HT-29 (cell line): ENCODE measurements around the gene CNTROB. TPM values are rescaled to one million over a fixed set of nuclear protein-coding genes. Genes with fewer than 3 reads are reported as not detected.

Experiments used
- DNase-seq: peaks from one replicate; pipeline ENCODE4 v3.0.0-alpha.2; 2015; ENCODE audit warnings: low spot score
- total RNA-seq: library from RNA; depleted of rRNA; stranded (reverse); fragments of >200 nt; shearing (Covaris generic); gene quantifications from 2 replicates; pipeline ENCODE4 v1.2.3, GENCODE V29; 2014; rRNA removed

The CNTROB gene, protein sequence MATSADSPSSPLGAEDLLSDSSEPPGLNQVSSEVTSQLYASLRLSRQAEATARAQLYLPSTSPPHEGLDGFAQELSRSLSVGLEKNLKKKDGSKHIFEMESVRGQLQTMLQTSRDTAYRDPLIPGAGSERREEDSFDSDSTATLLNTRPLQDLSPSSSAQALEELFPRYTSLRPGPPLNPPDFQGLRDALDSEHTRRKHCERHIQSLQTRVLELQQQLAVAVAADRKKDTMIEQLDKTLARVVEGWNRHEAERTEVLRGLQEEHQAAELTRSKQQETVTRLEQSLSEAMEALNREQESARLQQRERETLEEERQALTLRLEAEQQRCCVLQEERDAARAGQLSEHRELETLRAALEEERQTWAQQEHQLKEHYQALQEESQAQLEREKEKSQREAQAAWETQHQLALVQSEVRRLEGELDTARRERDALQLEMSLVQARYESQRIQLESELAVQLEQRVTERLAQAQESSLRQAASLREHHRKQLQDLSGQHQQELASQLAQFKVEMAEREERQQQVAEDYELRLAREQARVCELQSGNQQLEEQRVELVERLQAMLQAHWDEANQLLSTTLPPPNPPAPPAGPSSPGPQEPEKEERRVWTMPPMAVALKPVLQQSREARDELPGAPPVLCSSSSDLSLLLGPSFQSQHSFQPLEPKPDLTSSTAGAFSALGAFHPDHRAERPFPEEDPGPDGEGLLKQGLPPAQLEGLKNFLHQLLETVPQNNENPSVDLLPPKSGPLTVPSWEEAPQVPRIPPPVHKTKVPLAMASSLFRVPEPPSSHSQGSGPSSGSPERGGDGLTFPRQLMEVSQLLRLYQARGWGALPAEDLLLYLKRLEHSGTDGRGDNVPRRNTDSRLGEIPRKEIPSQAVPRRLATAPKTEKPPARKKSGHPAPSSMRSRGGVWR
- total RNA-seq = 17.3 and 24.4 TPM in 2 replicates

DNA sequence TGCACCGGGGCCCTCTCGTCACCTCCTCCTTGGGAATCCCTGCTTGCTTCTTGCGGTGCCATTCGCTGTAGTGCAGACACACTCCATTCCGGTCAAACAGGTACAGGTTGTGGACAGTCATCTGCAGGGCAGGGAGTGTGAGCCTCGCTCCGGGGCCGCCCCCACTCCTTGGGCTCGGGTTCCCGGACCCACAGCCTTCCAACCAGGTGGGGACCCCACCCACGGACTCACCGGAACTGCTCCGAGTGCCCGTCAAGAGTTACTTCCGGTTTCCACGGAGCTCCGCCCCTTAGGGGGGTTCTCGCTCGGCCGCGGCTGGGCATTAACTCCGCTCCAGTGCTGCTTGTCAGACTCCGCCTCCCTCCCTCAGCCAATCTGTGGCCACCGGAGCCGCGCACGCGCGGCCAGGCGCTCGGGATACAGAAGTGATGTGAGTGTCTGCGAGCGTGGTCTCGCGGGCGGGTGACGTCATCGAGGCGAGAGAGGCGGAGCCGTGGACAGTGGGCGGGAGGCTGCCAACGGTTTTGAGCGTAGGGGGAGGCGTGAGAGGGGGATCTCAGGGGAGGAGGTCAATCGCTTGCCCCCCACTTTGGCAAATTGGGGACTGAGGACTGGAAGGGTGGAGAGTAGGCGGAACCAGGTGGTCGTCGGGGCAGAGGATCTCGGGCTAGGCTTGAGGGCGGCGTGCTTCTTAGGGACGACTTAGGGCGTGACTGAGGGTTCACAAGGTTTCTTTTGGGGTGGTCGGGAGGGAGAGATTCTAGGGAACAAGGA is at the start of gene CNTROB, which contains the start of gene TRAPPC1:
CNTROB (plus strand) TSS at position 498 of the 774 bp plus-strand sequence. CDS start 874 bp downstream, outside the sequence.
TRAPPC1 (minus strand) TSS at position 238 of the 774 bp plus-strand sequence; CDS start at position 121, 117 bp downstream.
- DNase-seq = peak; percentile 96

DNA sequence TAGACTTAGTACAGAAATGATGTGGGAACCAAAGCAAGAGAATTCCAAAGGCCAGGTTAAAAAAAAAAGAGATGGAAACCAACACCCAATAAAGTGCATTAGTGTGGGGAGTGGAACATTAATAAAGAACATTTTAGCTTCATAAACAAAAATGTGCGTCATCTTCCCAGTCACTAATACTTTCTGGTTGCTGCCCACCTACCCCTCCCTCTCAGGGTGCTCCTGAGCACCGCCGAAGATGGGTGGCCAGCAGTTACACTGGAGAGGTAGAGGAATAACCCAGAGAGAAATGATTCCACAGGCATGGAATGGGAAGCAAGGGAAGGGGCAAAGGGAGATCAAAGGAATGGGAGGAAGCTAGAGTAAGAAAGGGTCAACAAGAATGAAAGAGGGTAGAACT is 49.4 kb upstream of the CNTROB start:
- DNase-seq = no peak

DNA sequence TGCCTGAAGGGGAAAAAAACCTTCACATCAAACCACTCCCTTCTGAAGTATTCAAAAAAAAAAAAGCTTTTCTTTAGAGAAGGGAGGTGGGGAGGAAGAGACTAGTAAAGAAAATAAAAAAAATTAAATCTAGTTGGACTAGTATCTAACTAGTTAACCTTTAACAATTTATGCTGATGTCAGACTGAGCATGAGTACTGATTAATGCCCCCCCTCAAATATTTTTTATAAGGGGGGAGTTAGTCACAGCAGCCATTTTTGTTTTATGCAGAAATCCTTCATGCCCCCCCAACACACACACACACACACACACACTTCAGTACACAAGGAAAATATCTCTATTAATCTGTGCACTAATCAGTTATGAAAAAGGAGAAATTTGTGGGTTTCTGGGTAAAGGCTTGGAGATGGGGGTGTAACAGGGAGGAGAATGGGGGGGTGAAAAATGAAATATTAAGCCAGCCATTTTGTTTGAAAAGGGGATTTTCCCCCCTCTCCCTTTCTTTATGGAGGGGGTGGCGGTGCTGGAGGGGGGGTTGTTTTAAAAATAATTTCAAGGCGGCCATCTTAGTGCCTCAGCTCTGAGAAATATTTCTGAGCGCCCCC is 48.1 kb upstream of the CNTROB start:
- peak; percentile 16 for DNase-seq

DNA sequence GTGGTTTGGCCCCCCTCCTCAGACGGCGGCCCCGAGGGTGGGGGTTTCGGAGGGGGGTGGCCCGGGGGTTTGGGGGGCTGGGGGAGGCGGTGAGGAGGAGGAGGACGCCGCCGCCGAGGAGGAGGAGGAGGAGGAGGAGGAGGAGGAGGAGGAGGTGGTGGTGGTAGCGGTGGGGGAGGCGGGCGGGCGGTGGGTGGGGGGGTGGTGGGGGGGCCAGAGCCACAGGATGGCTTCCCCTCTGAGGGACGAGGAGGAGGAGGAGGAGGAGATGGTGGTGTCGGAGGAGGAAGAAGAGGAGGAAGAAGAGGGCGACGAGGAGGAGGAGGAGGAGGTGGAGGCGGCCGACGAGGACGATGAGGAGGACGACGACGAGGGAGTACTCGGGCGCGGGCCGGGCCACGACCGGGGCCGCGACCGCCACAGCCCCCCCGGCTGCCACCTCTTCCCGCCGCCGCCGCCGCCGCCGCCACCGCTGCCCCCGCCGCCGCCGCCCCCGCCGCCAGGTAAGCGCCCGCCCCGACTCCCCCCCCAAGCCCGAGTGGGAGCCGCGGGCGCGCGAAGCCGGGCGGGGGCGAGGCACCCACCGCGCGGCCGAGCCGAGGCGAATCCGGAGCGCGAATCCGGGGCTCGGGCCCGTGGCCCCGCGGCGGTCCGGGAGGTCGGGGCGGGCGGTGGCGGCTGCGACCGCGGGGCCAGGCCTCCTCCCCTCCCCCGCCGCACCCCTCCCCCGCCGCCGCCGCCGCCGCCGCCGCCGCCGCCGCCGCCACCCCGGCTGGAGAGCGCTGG is 47.2 kb upstream of the CNTROB start:
- no peak for DNase-seq

DNA sequence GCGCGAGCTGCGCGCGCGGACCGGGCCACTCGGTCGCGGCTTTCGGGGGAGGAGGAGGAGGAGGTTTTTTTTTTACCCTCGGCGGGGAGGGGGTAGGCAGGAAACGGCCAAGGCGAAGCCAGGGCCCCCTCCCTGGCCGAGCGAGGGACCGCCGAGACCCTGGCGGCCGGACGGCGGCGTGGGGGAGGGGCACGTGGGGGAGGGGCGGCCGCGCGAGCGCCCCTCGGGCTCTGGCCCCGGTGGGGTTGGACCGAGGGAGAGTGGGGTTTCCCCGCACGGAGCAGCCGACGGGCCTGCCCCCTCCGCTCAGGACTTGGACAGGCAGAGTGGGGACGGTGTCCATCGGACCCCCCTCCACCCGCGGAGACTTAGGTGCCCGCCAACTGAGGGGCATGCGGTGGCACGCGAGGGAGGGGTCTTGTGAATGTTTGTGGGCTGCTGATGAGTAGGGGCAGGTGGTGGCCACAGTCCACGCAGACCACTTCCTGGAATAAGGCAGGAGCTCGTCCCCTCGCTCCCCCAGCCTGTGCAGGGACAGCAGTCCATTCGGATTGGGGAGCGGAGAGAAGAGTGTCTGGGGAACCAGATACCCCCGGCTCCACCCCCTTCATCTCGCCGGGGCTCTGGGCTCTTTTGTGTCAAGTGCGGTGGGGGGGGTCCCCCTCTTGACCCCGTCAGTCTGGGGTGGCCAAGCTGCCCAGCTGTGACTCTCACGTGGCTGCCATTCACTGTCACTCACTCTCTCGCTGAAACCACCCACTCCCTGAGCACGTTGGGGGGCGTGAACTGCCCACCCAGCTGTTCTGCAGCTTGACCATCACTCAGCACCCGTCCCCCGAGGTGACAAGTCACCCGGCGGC is 46.4 kb upstream of the CNTROB start:
- DNase-seq = peak; percentile 26

DNA sequence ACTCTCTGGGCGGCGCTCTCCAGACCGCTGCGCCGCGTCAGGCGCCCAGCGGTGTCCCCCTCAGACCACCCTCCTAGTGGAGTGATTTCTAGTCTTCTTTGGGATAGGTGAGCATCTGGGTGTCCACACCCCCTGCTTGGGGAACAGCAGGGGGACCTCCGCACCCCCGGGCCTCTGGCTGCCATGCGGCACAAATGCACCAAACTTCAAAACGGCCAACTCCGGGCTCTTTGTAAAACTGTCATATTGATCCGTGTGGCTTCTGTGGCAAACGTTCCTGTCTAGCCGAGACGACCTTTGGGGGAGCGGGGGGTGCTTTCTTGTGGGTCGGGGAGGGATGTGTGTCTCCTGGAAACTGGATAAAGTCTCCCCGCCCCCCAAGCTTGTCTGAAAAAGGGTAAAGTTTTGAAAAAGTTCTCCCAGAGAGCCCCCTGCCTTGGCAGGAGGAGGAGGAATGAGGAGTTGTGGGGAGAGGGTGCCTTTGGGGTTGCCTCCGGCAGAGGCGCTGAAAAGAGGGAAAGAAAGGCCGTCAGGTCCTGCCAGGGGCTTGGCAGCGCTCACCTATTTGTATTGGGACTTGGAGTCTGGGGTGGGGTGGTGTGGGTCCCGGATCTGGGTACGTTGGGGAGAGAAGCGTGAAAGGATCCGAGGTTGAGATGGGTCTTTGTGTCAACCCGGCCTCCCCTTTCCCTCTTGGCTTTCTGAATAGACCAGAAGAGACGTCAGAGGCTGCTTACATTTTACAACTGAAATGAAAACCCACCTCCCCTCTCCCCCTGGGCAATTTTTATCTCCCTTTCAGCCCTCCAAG is 45.6 kb upstream of the CNTROB start:
- DNase-seq = peak; percentile 34

DNA sequence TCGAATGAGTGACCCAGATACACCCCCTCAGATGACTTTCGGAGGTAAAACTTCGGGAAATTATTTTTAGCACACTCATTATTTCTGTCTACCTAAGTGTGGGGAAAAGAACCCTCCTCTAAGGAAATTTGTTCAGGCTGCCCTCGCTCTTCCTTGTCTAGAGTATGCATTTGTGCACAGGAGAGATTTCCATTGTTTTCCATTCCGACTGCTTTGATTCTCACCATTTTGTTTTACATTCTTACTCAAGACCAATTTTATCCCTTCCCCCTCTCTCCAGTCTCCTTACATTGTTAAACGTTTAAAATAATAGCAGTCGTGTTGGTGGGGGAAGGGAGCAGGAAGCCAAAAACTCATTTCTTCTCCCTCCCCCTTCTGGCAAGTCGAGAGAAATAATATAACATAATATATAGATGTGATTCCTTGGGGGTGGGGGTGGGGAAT is 44.9 kb upstream of the CNTROB start:
- DNase-seq = no peak

DNA sequence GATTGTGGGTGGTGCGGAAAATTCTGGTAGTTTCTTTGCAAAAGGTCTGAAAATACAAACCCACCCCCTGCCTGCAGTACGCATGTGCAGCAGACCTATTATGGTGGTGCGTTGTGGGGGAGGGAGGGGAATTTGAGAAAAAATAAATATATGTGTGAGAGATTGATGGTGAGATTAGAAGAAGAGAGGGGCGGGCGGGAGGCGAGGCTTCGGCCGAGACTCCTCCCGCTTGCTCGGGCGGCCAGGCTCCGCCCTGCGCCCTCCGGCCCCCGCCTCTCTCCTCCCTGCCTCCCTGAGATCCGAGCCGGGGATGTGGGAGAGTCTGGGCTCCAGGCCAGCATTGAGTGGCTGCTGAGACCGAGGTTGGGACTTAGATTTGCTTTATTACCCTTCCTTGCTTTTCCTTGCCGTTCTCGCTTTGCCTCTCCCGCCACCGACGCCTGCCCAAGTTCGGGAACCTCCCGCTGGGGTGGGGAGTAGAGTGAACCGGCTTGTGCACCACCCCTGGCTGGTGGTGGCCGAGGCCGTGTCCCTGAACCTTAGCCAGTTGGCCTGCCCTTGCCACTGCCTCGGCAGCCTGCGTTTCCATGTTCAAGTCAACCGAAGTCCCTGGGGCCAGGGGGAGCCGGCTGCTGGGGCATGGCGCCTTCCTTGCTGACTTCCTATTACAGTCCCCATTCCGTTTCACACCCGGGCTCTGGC is 44.4 kb upstream of the CNTROB start:
- DNase-seq = peak; percentile 88

DNA sequence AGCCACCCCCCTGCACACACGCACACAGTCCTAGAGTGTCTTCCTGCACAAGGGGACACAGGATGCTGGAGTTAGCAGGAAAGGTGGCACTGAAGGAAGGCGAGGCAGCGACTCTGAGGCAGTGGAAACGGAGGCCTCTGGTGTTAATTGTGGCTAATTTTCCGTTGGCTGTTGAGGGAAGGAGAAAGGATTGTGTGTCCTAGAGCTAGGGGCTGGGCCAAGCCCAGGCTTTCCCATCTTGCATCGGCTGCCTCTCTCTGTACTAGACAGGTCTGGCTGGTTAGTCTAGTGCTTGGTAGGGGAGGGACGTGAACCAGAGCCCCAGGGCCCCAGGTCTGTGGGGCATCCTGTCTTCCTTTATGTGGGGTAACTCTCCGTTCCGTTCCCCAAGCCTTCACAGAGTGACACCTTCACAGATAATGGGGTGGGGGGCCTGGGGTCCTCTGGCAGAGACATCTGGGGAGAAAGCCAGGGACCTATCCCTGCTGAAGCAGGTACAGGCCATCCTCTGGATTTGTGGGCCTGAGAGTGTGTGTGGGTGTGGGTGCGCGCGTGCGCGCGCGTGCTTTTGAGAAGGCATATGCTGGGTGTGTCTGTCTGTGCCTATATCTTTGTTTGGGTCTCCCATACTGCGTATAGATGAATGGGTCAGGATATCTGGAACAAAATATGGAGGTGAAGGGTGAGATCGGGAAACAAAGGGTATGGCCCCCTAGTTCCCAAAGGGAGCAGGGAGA is 43.7 kb upstream of the CNTROB start, which contains the start of gene CHD3:
CHD3 (plus strand) TSS at position 606 of the 737 bp plus-strand sequence. CDS start 212 bp downstream, outside the sequence.
- peak; percentile 60 for DNase-seq

DNA sequence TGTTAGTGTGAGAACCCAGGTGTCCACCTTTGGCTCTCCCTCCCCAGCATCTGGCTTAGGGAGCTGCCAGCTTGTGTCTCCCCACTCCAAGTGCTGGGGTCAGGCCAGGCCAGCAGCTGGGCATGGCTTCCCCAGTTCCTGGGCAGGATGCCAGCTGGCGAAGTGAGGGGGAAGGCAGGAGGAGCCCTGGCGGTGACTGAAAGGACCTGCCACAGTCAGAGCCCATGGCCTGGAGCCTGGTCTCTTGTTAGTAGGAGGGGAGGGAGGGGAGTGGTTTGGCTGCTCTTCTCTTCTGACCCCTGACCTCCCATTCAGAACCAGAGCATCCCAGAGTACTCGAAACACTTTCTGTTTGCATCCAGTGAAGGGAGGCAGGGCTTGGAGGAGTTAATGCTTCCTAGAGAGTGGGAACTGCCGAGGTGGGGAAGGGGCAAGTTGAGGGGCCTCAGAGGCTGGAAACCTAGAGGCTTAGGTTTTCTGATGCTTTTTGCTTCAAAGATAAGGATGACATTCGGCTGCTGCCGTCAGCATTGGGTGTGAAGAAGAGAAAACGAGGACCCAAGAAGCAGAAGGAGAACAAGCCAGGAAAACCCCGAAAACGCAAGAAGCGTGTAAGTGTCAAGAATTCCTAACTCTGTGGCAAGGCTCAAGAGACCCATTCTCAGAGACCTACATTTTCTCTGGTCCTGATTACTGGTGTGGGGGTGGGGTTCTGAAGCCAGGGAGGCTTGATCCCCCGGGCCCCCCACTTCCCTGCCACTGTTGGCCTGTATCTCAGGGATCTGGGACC is 42.6 kb upstream of the CNTROB start:
- DNase-seq = peak; percentile 89

DNA sequence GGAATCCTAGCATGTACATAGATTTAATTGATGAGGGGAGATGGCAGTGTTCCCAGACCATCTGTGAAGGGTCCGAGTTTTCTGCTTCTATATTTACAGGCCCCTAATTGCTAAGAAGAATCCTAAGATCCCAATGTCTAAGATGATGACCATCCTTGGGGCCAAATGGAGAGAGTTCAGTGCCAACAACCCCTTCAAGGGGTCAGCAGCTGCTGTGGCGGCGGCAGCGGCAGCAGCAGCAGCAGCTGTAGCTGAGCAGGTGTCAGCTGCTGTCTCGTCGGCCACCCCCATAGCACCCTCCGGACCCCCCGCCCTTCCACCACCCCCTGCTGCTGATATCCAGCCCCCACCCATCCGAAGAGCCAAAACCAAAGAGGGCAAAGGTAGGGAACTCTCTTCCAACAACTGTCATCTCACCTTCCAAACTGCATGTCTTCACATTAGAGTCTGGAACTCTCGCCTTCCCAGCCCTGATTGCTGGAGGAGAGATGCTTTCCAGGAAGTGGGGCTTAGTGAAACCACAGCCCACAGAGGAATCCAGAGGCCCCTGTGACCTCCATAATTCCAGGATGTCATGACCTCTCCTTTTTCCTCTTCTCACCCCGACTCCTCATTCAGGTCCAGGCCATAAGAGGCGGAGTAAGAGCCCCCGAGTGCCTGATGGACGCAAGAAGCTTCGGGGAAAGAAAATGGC is 38.7 kb upstream of the CNTROB start:
- DNase-seq = no peak

DNA sequence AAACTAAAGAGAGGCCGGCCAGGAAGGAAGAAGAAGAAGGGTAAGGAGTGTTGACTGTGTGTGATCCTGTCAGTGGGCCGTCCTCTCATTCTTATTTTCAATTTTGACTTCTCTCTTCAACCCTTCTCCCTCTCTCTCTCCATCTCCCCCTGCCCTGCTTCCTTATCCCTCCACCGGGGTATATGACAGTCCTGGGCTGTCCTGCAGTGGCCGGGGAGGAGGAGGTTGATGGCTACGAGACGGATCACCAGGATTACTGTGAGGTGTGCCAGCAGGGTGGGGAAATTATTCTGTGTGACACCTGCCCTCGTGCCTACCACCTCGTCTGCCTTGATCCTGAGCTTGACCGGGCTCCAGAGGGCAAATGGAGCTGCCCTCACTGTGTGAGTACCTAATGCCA is 37.8 kb upstream of the CNTROB start:
- DNase-seq = no peak

DNA sequence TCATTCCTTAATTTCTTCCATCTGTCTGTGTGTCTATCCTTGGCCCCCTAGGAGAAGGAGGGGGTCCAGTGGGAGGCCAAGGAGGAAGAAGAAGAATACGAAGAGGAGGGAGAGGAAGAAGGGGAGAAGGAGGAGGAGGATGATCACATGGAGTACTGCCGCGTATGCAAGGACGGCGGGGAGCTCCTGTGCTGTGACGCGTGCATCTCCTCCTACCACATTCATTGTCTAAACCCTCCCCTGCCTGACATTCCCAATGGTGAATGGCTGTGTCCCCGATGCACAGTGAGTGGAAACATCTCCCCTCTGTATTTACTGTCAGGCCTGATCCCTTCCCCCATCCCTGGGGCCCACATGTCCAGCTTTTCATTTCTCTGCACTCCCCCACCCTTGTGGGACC is 37.1 kb upstream of the CNTROB start:
- no peak for DNase-seq

DNA sequence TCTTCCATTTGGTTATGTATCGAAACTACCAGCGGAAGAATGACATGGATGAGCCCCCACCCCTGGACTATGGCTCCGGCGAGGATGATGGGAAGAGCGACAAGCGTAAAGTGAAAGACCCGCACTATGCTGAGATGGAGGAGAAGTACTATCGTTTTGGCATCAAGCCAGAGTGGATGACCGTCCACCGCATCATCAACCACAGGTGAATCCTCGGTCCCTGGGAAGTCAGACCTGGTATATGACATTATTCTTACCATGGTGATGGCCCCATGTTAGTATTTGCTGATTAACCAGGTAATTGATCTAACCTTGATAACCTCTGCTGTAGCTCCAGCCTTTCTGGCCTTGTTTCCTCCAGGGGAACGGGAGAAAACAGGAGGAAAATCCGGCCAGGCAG is 34.9 kb upstream of the CNTROB start:
- no peak for DNase-seq

DNA sequence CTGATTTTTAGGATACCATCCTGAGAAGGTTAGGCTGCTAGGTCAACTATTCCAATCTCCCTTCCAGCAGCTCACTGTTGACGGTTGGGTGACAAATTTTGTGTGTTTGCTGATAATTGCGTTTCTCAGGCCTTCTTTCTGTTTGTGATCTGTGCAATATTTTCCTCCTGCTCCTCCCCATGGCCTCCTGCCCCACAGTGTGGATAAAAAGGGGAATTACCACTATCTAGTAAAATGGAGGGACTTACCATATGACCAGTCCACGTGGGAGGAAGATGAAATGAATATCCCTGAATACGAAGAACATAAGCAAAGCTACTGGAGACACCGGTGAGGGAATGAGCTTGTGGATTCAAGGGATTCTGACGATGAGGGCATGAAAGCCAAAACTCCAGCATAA is 34.2 kb upstream of the CNTROB start:
- DNase-seq = peak; percentile 37
